WTC11 (cell line): ENCODE measurements around the gene GNA12. TPM values are rescaled to one million over a fixed set of nuclear protein-coding genes. Genes with fewer than 3 reads are reported as not detected.

ENCODE experiments used
- ATAC-seq: fragments of 200-7000 bp; cut with Tn5 transposase; 2 replicates; pipeline ENCODE4 v1.10.0; 2021; ENCODE audit warnings: mild to moderate bottlenecking, moderate library complexity
- CTCF ChIA-PET: fragments of 300-600 bp; sonication (Branson Sonifier 250); formaldehyde crosslinking; loops from one replicate; lab custom pipeline; 2021; ENCODE audit warnings: antibody characterized with exemption; lab: Charles Lee
- POLR2A ChIA-PET: fragments of 350-600 bp; sonication (Branson Sonifier 250); formaldehyde crosslinking; loops from one replicate; lab custom pipeline; 2021; ENCODE audit warnings: antibody characterized with exemption; lab: Charles Lee
- DNase-seq: peaks from one replicate; pipeline ENCODE4 v3.0.0; 2021; ENCODE audit warnings: low spot score
- H3K27ac Mint-ChIP-seq: 2 replicates; pipeline ENCODE4 v1.8.0; 2021; ENCODE audit warnings: mixed read lengths
- H3K27me3 Mint-ChIP-seq: 2 replicates; pipeline ENCODE4 v1.8.0; 2021; ENCODE audit warnings: low read depth, mild to moderate bottlenecking, moderate library complexity, mixed read lengths
- H3K36me3 Mint-ChIP-seq: 2 replicates; pipeline ENCODE4 v1.8.0; 2021; ENCODE audit warnings: mixed read lengths
- H3K4me1 Mint-ChIP-seq: 2 replicates; pipeline ENCODE4 v1.8.0; 2022; ENCODE audit warnings: mixed read lengths
- H3K4me3 Mint-ChIP-seq: 2 replicates; pipeline ENCODE4 v1.8.0; 2021; ENCODE audit warnings: mild to moderate bottlenecking, moderate library complexity, mixed read lengths
- H3K9me3 Mint-ChIP-seq: 2 replicates; pipeline ENCODE4 v1.8.0; 2021; ENCODE audit warnings: mixed read lengths
- ATF2 ChIP-seq: sonication (generic); formaldehyde crosslinking; IDR thresholded peaks from 2 replicates; pipeline ENCODE4 v1.8.1; 2022; ENCODE audit warnings: low read depth, missing genetic modification reagents, borderline replicate concordance
- CDX4 ChIP-seq: fragments of 250-450 bp; sonication (Bioruptor Pico); IDR thresholded peaks from 2 replicates; pipeline ENCODE4 v1.9.0; 2021; ENCODE audit warnings: moderate library complexity, mild to moderate bottlenecking, inconsistent platforms, borderline replicate concordance
- CREM ChIP-seq: sonication (generic); formaldehyde crosslinking; IDR thresholded peaks from 2 replicates; pipeline ENCODE4 v1.8.1; 2022; ENCODE audit warnings: mild to moderate bottlenecking, missing genetic modification reagents, moderate library complexity
- E2F5 ChIP-seq: sonication (generic); formaldehyde crosslinking; IDR thresholded peaks from 2 replicates; pipeline ENCODE4 v1.8.1; 2022; ENCODE audit warnings: mild to moderate bottlenecking, moderate library complexity, missing genetic modification reagents
- ELF4 ChIP-seq: sonication (generic); formaldehyde crosslinking; IDR thresholded peaks from 2 replicates; pipeline ENCODE4 v1.8.1; 2022; ENCODE audit warnings: low read depth, mild to moderate bottlenecking, moderate library complexity, missing genetic modification reagents
- GRHL2 ChIP-seq: fragments of 250-450 bp; sonication (Bioruptor Pico); IDR thresholded peaks from 2 replicates; pipeline ENCODE4 v1.8.0; 2022; ENCODE audit warnings: mild to moderate bottlenecking, moderate library complexity; ENCODE audit not compliant: insufficient replicate concordance, severe bottlenecking
- JAZF1 ChIP-seq: fragments of 250-450 bp; sonication (Bioruptor Pico); IDR thresholded peaks from 2 replicates; pipeline ENCODE4 v1.9.0; 2021; ENCODE audit warnings: moderate library complexity, mild to moderate bottlenecking, inconsistent platforms
- MXD4 ChIP-seq: fragments of 250-450 bp; sonication (Bioruptor Pico); IDR thresholded peaks from 2 replicates; pipeline ENCODE4 v1.8.0; 2021; ENCODE audit warnings: mild to moderate bottlenecking, moderate library complexity, borderline replicate concordance
- NFATC4 ChIP-seq: fragments of 250-450 bp; sonication (Bioruptor Pico); IDR thresholded peaks from 2 replicates; pipeline ENCODE4 v1.9.0; 2021; ENCODE audit warnings: mild to moderate bottlenecking
- NFYB ChIP-seq: sonication (generic); formaldehyde crosslinking; conservative IDR thresholded peaks from 2 replicates; pipeline ENCODE4 v1.8.0; 2022; ENCODE audit warnings: low read depth, missing genetic modification reagents
- SMAD4 ChIP-seq: sonication (generic); formaldehyde crosslinking; IDR thresholded peaks from 2 replicates; pipeline ENCODE4 v1.8.0; 2022; ENCODE audit warnings: mild to moderate bottlenecking, missing genetic modification reagents
- SP1 ChIP-seq: sonication (generic); formaldehyde crosslinking; conservative IDR thresholded peaks from 2 replicates; pipeline ENCODE4 v1.8.1; 2022; ENCODE audit warnings: missing genetic modification reagents
- TCF7 ChIP-seq: sonication (generic); formaldehyde crosslinking; IDR thresholded peaks from 2 replicates; pipeline ENCODE4 v1.8.0; 2022; ENCODE audit warnings: mild to moderate bottlenecking, low read depth, missing genetic modification reagents, moderate library complexity
- ZBTB21 ChIP-seq: sonication (generic); formaldehyde crosslinking; IDR thresholded peaks from 2 replicates; pipeline ENCODE4 v1.8.1; 2023; ENCODE audit warnings: mild to moderate bottlenecking, missing genetic modification reagents, borderline replicate concordance
- ZBTB43 ChIP-seq: sonication (generic); formaldehyde crosslinking; IDR thresholded peaks from 2 replicates; pipeline ENCODE4 v1.8.1; 2023; ENCODE audit warnings: mild to moderate bottlenecking, missing genetic modification reagents
- ZNF425 ChIP-seq: fragments of 250-450 bp; sonication (Bioruptor Pico); conservative IDR thresholded peaks from 2 replicates; pipeline ENCODE4 v1.9.0; 2021; ENCODE audit warnings: mild to moderate bottlenecking
- ZNF671 ChIP-seq: fragments of 250-450 bp; sonication (Bioruptor Pico); IDR thresholded peaks from 2 replicates; pipeline ENCODE4 v1.8.0; 2021; ENCODE audit warnings: mild to moderate bottlenecking
- total RNA-seq: library from RNA; stranded (reverse); gene quantifications from 3 replicates; pipeline ENCODE4 v1.2.3, GENCODE V29; 2021
- TF ChIP-seq, protein P1 (sequence below): sonication (generic); formaldehyde crosslinking; IDR thresholded peaks from 2 replicates; pipeline ENCODE4 v1.8.1; 2022; ENCODE audit warnings: mild to moderate bottlenecking, missing genetic modification reagents, moderate library complexity, borderline replicate concordance
- TF ChIP-seq, protein P2 (sequence below): sonication (generic); formaldehyde crosslinking; IDR thresholded peaks from 2 replicates; pipeline ENCODE4 v1.8.0; 2023; ENCODE audit warnings: missing genetic modification reagents, mild to moderate bottlenecking, borderline replicate concordance
- TF ChIP-seq, protein P3 (sequence below): sonication (generic); formaldehyde crosslinking; IDR thresholded peaks from 2 replicates; pipeline ENCODE4 v1.8.1; 2023; ENCODE audit warnings: mild to moderate bottlenecking, missing genetic modification reagents, moderate library complexity

GNA12 gene
- total RNA-seq, 1 experiment from 2014 or later: 99.6 TPM

- POLR2A ChIA-PET: no interaction called here
- no peak overlapping the region for H3K4me3 Mint-ChIP-seq
- CTCF ChIA-PET: interaction anchor here (1.1 kb wide), 1 partner anchor 14 kb away, joined by 3 read pairs; no protein-coding TSS in a partner anchor
- H3K4me1 Mint-ChIP-seq: peaks cover 31% of the 10 kb centered on the region
- peaks cover 5% of the 10 kb centered on the region for H3K9me3 Mint-ChIP-seq
- DNase-seq: no peak
- peaks cover 37% of the 10 kb centered on the region for H3K36me3 Mint-ChIP-seq
- TF ChIP-seq NFYB (CRISPR knock-in tag): no peak
- no peak for TF ChIP-seq ELF4 (CRISPR knock-in tag)
- no peak for TF ChIP-seq ATF2 (CRISPR knock-in tag)
- TF ChIP-seq SMAD4: no peak
- TF ChIP-seq MXD4 (CRISPR knock-in tag): no peak
- no peak for TF ChIP-seq NFATC4 (CRISPR knock-in tag)
- no peak for TF ChIP-seq JAZF1
- TF ChIP-seq, protein P1, sequence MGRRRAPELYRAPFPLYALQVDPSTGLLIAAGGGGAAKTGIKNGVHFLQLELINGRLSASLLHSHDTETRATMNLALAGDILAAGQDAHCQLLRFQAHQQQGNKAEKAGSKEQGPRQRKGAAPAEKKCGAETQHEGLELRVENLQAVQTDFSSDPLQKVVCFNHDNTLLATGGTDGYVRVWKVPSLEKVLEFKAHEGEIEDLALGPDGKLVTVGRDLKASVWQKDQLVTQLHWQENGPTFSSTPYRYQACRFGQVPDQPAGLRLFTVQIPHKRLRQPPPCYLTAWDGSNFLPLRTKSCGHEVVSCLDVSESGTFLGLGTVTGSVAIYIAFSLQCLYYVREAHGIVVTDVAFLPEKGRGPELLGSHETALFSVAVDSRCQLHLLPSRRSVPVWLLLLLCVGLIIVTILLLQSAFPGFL (CRISPR knock-in tag): no peak
- peak overlapping the region; percentile 19 for H3K27ac Mint-ChIP-seq
- no peaks in the 10 kb centered on the region for H3K27me3 Mint-ChIP-seq
- ATAC-seq: no peak
Observed at GRCh38 chr7:2774935-2775334, 69.2 kb downstream of the GNA12 start.

DNA sequence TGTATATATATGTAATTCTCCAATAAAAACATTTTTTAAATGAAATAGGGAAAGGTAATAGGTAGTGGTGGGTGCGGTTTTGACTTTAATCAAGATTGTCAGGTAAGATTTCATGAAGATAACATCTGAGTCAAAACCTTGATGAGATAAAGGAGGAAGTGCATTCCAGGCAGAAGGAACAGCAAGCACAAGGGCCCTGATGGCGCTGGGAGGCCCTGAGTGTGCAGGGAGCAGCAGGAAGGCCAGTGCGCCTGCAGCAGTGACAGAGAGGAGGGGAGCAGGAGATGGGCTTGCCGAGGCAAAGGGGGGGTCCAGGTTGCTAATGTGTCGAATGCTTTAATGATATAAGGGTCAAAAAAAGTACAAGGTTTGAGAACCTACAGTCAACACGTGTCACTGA lies 69.8 kb downstream of the GNA12 start:
- peaks cover 5% of the 10 kb centered on the region for H3K9me3 Mint-ChIP-seq
- no peaks in the 10 kb centered on the region for H3K27me3 Mint-ChIP-seq
- H3K36me3 Mint-ChIP-seq: peaks cover 37% of the 10 kb centered on the region
- peaks cover 30% of the 10 kb centered on the region for H3K4me1 Mint-ChIP-seq
- no peak for ATAC-seq
- H3K27ac Mint-ChIP-seq: no peak overlapping the region
- POLR2A ChIA-PET: no interaction called here
- no peak overlapping the region for H3K4me3 Mint-ChIP-seq
- CTCF ChIA-PET: no interaction called here
- no peak for DNase-seq
- TF ChIP-seq CREM (CRISPR knock-in tag): no peak
- TF ChIP-seq ZBTB43 (CRISPR knock-in tag): no peak
- TF ChIP-seq CDX4 (CRISPR knock-in tag): no peak
- TF ChIP-seq, protein P2, sequence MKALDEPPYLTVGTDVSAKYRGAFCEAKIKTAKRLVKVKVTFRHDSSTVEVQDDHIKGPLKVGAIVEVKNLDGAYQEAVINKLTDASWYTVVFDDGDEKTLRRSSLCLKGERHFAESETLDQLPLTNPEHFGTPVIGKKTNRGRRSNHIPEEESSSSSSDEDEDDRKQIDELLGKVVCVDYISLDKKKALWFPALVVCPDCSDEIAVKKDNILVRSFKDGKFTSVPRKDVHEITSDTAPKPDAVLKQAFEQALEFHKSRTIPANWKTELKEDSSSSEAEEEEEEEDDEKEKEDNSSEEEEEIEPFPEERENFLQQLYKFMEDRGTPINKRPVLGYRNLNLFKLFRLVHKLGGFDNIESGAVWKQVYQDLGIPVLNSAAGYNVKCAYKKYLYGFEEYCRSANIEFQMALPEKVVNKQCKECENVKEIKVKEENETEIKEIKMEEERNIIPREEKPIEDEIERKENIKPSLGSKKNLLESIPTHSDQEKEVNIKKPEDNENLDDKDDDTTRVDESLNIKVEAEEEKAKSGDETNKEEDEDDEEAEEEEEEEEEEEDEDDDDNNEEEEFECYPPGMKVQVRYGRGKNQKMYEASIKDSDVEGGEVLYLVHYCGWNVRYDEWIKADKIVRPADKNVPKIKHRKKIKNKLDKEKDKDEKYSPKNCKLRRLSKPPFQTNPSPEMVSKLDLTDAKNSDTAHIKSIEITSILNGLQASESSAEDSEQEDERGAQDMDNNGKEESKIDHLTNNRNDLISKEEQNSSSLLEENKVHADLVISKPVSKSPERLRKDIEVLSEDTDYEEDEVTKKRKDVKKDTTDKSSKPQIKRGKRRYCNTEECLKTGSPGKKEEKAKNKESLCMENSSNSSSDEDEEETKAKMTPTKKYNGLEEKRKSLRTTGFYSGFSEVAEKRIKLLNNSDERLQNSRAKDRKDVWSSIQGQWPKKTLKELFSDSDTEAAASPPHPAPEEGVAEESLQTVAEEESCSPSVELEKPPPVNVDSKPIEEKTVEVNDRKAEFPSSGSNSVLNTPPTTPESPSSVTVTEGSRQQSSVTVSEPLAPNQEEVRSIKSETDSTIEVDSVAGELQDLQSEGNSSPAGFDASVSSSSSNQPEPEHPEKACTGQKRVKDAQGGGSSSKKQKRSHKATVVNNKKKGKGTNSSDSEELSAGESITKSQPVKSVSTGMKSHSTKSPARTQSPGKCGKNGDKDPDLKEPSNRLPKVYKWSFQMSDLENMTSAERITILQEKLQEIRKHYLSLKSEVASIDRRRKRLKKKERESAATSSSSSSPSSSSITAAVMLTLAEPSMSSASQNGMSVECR (CRISPR knock-in tag): no peak
- TF ChIP-seq GRHL2 (CRISPR knock-in tag): no peak
- no peak for TF ChIP-seq E2F5 (CRISPR knock-in tag)
- no peak for TF ChIP-seq ZBTB21
- TF ChIP-seq, protein P3, sequence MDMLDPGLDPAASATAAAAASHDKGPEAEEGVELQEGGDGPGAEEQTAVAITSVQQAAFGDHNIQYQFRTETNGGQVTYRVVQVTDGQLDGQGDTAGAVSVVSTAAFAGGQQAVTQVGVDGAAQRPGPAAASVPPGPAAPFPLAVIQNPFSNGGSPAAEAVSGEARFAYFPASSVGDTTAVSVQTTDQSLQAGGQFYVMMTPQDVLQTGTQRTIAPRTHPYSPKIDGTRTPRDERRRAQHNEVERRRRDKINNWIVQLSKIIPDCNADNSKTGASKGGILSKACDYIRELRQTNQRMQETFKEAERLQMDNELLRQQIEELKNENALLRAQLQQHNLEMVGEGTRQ (CRISPR knock-in tag): no peak
- no peak for TF ChIP-seq SP1 (CRISPR knock-in tag)
- no peak for TF ChIP-seq ZNF671 (CRISPR knock-in tag)
- TF ChIP-seq TCF7: no peak
- TF ChIP-seq ZNF425 (CRISPR knock-in tag): no peak
- TF ChIP-seq, protein P1 (CRISPR knock-in tag): no peak
